SK-N-MC (cell line): ENCODE data around the gene WDR6.

Source experiments
- EZH2 ChIP-seq: fragments of 200-600 bp; sonication (generic); IDR thresholded peaks from one replicate; pipeline ENCODE4 v1.6.1; 2017; ENCODE audit warnings: antibody characterized with exemption
- FOXP2 ChIP-seq: optimal IDR thresholded peaks from 2 replicates; pipeline ENCODE3; 2011; ENCODE audit warnings: mild to moderate bottlenecking, moderate library complexity; ENCODE audit not compliant: insufficient read depth; ENCODE audit errors: extremely low read length, control extremely low read depth
- POLR2AphosphoS5 ChIP-seq: IDR thresholded peaks from 2 replicates; pipeline ENCODE4 v1.6.1; 2012; ENCODE audit warnings: mild to moderate bottlenecking, low read depth, low read length, borderline replicate concordance

GRCh38 chr3:49009396-49009795 is 2.2 kb downstream of the WDR6 start:
- no peak for TF ChIP-seq EZH2
- no peak for TF ChIP-seq POLR2AphosphoS5
- no peak for TF ChIP-seq FOXP2
